ENCODE measurements around the gene CNDP2.
A peak's percentile ranks its signal among the peaks of the same experiment; 100 is the strongest.

Gene CNDP2

GRCh38 chr18:74493689-74494088 is 2.5 kb upstream of the CNDP2 start:
- DNase-seq (ENCODE audit: low read depth), result peak; percentile 87
- TF ChIP-seq, protein P1, sequence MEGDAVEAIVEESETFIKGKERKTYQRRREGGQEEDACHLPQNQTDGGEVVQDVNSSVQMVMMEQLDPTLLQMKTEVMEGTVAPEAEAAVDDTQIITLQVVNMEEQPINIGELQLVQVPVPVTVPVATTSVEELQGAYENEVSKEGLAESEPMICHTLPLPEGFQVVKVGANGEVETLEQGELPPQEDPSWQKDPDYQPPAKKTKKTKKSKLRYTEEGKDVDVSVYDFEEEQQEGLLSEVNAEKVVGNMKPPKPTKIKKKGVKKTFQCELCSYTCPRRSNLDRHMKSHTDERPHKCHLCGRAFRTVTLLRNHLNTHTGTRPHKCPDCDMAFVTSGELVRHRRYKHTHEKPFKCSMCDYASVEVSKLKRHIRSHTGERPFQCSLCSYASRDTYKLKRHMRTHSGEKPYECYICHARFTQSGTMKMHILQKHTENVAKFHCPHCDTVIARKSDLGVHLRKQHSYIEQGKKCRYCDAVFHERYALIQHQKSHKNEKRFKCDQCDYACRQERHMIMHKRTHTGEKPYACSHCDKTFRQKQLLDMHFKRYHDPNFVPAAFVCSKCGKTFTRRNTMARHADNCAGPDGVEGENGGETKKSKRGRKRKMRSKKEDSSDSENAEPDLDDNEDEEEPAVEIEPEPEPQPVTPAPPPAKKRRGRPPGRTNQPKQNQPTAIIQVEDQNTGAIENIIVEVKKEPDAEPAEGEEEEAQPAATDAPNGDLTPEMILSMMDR (conservative IDR thresholded peaks at IDR 0.05; ENCODE audit: low read depth, low read length), result peak; percentile 77
- no peak overlapping the region for H3K4me3 ChIP-seq (ENCODE audit: low read depth, low read length)

- DNase-seq (ENCODE audit: low read depth), result no peak
- H3K4me3 ChIP-seq (ENCODE audit: low read depth, low read length), result no peak overlapping the region
- TF ChIP-seq, protein P1 (conservative IDR thresholded peaks at IDR 0.05; ENCODE audit: low read depth, low read length), result no peak
Observed at GRCh38 chr18:74494514-74494913, 1.6 kb upstream of the CNDP2 start.

GRCh38 chr18:74496508-74497323 is 553 bp downstream of the CNDP2 start:
- H3K4me3 ChIP-seq (ENCODE audit: low read depth, low read length), result peak overlapping the region; percentile 96
- DNase-seq (ENCODE audit: low read depth), result peak; percentile 50
- TF ChIP-seq, protein P1 (conservative IDR thresholded peaks at IDR 0.05; ENCODE audit: low read depth, low read length), result peak; percentile 7

DNA sequence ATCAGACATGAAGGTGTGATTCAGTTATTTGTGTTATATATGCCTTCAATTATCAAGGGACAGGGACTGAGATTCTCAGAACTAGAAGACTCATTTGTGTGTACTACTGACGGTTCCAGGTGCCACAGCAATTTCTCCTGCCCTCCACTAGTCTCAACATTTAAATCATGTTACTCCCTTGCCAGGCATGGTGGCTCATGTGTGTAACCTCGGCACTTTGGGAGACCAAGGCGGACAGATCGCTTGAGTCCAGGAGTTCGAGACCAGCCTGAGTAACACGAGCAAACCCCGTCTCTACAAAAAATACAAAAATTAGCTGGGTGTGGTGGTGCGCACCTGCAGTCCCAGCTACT is 1.1 kb downstream of the CNDP2 start:
- H3K4me3 ChIP-seq (ENCODE audit: low read depth, low read length), result peak overlapping the region; percentile 96
- DNase-seq (ENCODE audit: low read depth), result no peak

GRCh38 chr18:74497778-74498177 is 1.6 kb downstream of the CNDP2 start:
- no peak overlapping the region for H3K4me3 ChIP-seq (ENCODE audit: low read depth, low read length)
- DNase-seq (ENCODE audit: low read depth), result no peak
- TF ChIP-seq, protein P1 (conservative IDR thresholded peaks at IDR 0.05; ENCODE audit: low read depth, low read length), result no peak

More for the DNA sequence above, 1.1 kb downstream of the CNDP2 start:
- TF ChIP-seq, protein P1 (conservative IDR thresholded peaks at IDR 0.05; ENCODE audit: low read depth, low read length), result no peak

GRCh38 chr18:74498712-74499627 is 2.8 kb downstream of the CNDP2 start:
- TF ChIP-seq, protein P1 (conservative IDR thresholded peaks at IDR 0.05; ENCODE audit: low read depth, low read length), result no peak
- peak; percentile 16 for DNase-seq (ENCODE audit: low read depth)
- no peak overlapping the region for H3K4me3 ChIP-seq (ENCODE audit: low read depth, low read length)

Data from choroid plexus epithelial cell (primary cell).